Type B pancreatic cell (in vitro differentiated cells): ENCODE results near the gene KRT77. TPM values are rescaled to one million over a fixed set of nuclear protein-coding genes. Genes with fewer than 3 reads are reported as not detected.

Source experiments
- DNase-seq: peaks from one replicate; pipeline ENCODE4 v3.0.0; 2021; ENCODE audit warnings: mixed read lengths; ENCODE audit not compliant: unreplicated experiment; ENCODE audit errors: extremely low spot score
- H3K27ac Mint-ChIP-seq: 2 replicates; pipeline ENCODE4 v1.8.0; 2021; ENCODE audit warnings: mild to moderate bottlenecking, mixed read lengths
- H3K27me3 Mint-ChIP-seq: 2 replicates; pipeline ENCODE4 v1.8.0; 2021; ENCODE audit warnings: mixed read lengths
- H3K36me3 Mint-ChIP-seq: 2 replicates; pipeline ENCODE4 v1.8.0; 2021; ENCODE audit warnings: mixed read lengths
- H3K4me1 Mint-ChIP-seq: one replicate; pipeline ENCODE4 v1.8.0; 2021; ENCODE audit warnings: mixed read lengths; ENCODE audit not compliant: unreplicated experiment
- H3K4me3 Mint-ChIP-seq: 2 replicates; pipeline ENCODE4 v1.8.0; 2021; ENCODE audit warnings: mild to moderate bottlenecking, mixed read lengths
- H3K9me3 Mint-ChIP-seq: 2 replicates; pipeline ENCODE4 v1.8.0; 2021; ENCODE audit warnings: mixed read lengths
- total RNA-seq: library from RNA; stranded (reverse); gene quantifications from 2 replicates; pipeline ENCODE4 v1.2.1, GENCODE V29; 2021; ENCODE audit warnings: low replicate concordance
- TF ChIP-seq, protein P1 (sequence below): fragments of 200-600 bp; sonication (generic); conservative IDR thresholded peaks from 2 replicates; pipeline ENCODE4 v1.5.0; 2021; ENCODE audit warnings: antibody characterized with exemption, mild to moderate bottlenecking

KRT77 gene
- total RNA-seq, 1 donor from 2014 or later: 0.27 TPM

DNA sequence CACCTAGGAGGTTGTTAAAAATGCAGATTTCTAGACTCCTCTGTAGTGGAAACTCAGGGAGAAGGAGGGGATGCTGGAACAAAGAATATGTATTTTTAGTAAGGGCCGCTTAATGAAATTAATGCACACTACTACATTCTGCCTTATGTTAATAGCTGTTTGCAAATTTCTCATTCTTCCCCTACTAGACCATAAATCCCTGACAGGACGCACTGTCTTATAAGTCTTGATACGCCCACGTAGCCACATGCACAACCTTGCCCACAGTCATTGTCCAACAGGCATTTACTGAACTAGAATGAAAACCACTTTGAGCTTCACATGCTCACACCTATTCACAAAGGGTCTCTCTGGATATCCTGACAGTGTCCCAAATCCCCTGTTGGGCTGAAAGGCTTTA lies 61.9 kb downstream of the KRT77 start:
- Mint-ChIP-seq H3K27ac (no peak overlapping the region), H3K4me1 (peaks cover 8% of the 10 kb centered on the region), H3K4me3 (no peak overlapping the region), H3K27me3 (peaks cover 53% of the 10 kb centered on the region), H3K36me3 (no peaks in the 10 kb centered on the region), H3K9me3 (no peaks in the 10 kb centered on the region)
- TF ChIP-seq, protein P1, sequence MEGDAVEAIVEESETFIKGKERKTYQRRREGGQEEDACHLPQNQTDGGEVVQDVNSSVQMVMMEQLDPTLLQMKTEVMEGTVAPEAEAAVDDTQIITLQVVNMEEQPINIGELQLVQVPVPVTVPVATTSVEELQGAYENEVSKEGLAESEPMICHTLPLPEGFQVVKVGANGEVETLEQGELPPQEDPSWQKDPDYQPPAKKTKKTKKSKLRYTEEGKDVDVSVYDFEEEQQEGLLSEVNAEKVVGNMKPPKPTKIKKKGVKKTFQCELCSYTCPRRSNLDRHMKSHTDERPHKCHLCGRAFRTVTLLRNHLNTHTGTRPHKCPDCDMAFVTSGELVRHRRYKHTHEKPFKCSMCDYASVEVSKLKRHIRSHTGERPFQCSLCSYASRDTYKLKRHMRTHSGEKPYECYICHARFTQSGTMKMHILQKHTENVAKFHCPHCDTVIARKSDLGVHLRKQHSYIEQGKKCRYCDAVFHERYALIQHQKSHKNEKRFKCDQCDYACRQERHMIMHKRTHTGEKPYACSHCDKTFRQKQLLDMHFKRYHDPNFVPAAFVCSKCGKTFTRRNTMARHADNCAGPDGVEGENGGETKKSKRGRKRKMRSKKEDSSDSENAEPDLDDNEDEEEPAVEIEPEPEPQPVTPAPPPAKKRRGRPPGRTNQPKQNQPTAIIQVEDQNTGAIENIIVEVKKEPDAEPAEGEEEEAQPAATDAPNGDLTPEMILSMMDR: no peak
- DNase-seq: no peak

Other genes with a start within 250 kb of the KRT77 start
- gene KRT6C, start 229.7 kb downstream of the KRT77 start, total RNA-seq: 0.19 and 0.31 TPM in 2 replicates
- gene KRT6A, start 210.3 kb downstream of the KRT77 start, total RNA-seq: 9.9 and 41.6 TPM in 2 replicates
- 13.0 and 25.0 TPM in 2 replicates for gene KRT5, start 183.1 kb downstream of the KRT77 start, total RNA-seq
- 0.50 TPM in 1 of 2 replicates, not detected in the other for gene KRT71, start 150.4 kb downstream of the KRT77 start, total RNA-seq
- 0.10 TPM in 1 of 2 replicates, not detected in the other for gene KRT74, start 129.7 kb downstream of the KRT77 start, total RNA-seq
- 0.48 and 2.9 TPM in 2 replicates for gene KRT72, start 102.1 kb downstream of the KRT77 start, total RNA-seq
- 0.12 TPM in 1 of 2 replicates, not detected in the other for gene KRT73, start 85.0 kb downstream of the KRT77 start, total RNA-seq
- not detected in 2 replicates for gene KRT2, start 51.3 kb downstream of the KRT77 start, total RNA-seq
- 269 and 837 TPM in 2 replicates for gene KRT1, start 23.1 kb downstream of the KRT77 start, total RNA-seq
- not detected in 2 replicates for gene KRT76, start 73.8 kb upstream of the KRT77 start, total RNA-seq
- gene KRT3, start 92.6 kb upstream of the KRT77 start, total RNA-seq: 0.68 and 2.3 TPM in 2 replicates
- 1,276 and 3,134 TPM in 2 replicates for gene KRT4, start 110.6 kb upstream of the KRT77 start, total RNA-seq
- not detected in 2 replicates for gene KRT79, start 130.8 kb upstream of the KRT77 start, total RNA-seq
- gene KRT78, start 145.5 kb upstream of the KRT77 start, total RNA-seq: 14.7 and 29.1 TPM in 2 replicates
- 768 and 2,227 TPM in 2 replicates for gene KRT8, start 201.6 kb upstream of the KRT77 start, total RNA-seq
- 480 and 1,293 TPM in 2 replicates for gene KRT18, start 245.6 kb upstream of the KRT77 start, total RNA-seq